SK-N-MC (cell line): ENCODE measurements around the gene TMEM190.

Experiments used
- EZH2 ChIP-seq: fragments of 200-600 bp; sonication (generic); IDR thresholded peaks from one replicate; pipeline ENCODE4 v1.6.1; 2017; ENCODE audit warnings: antibody characterized with exemption
- POLR2AphosphoS5 ChIP-seq: IDR thresholded peaks from 2 replicates; pipeline ENCODE4 v1.6.1; 2012; ENCODE audit warnings: mild to moderate bottlenecking, low read depth, low read length, borderline replicate concordance

DNA sequence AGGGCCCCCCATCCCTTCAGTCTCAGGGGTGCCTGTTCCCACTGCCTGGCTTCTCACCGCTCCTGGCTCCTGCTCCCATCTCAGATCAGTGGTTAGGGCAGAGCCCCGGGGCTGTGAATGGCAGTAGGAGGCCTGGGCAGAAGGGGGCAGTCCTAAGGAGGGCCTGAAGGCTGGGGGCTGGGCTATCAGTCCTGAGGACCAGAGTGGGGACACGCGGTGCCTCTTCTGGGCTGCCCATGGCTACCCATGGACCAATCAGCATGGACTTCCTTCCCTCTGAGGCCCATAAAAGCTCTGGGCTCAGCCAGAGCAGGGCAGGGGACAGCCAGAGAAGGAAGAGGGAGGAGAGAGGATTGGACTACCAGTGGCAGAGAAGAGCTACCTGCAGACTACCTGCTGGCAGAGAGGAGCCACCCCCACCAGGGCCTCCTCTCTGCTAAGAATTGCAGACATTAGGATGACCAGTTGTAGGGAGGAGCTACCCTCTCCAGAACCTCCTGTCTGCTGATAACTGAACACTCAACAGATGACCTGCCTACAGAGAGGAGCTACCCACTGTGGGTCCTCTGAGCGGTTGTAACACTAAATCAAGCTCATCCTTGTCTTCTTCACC, 43.1 kb downstream of the TMEM190 start:
- no peak for TF ChIP-seq EZH2
- TF ChIP-seq POLR2AphosphoS5, result no peak
